Thoracic aorta (tissue), 2 donors: ENCODE results near the gene CIART. TPM values are rescaled to one million over a fixed set of nuclear protein-coding genes. Genes with fewer than 3 reads are reported as not detected.

Source experiments
- ATAC-seq: fragments of 150-250 bp; one replicate; pipeline ENCODE4 v1.8.0; 2017; ENCODE audit warnings: low read depth; ENCODE audit not compliant: insufficient number of reproducible peaks, low FRiP score
- DNase-seq: peaks from one replicate; pipeline ENCODE4 v3.0.0-alpha.2; 2020; ENCODE audit warnings: low spot score
- H3K27ac ChIP-seq, 2 donors: fragments of 200-600 bp; sonication (generic); 1 replicate in 1 of 2; 2 replicates in 1 of 2; pipeline ENCODE4 v1.5.1; 2016; ENCODE audit warnings: mild to moderate bottlenecking in 2 of 2, moderate library complexity in 2 of 2
- H3K27me3 ChIP-seq: fragments of 200-600 bp; sonication (generic); replicated peaks from 2 replicates; pipeline ENCODE4 v1.6.0; 2016; ENCODE audit warnings: mild to moderate bottlenecking; ENCODE audit not compliant: insufficient read depth
- H3K36me3 ChIP-seq: fragments of 200-600 bp; sonication (generic); one replicate; pipeline ENCODE4 v1.5.1; 2016
- H3K4me1 ChIP-seq, 2 donors: fragments of 200-600 bp; sonication (generic); 1 replicate in 1 of 2; 2 replicates in 1 of 2; pipeline versions ENCODE4 v1.5.1 to v1.6.0; 2016; ENCODE audit warnings: low read depth in 2 of 2, mild to moderate bottlenecking in 1 of 2; ENCODE audit not compliant: control insufficient read depth in 1 of 2
- H3K4me3 ChIP-seq: fragments of 200-600 bp; sonication (generic); 2 replicates; pipeline ENCODE4 v1.5.1; 2016; ENCODE audit warnings: mild to moderate bottlenecking
- H3K9me3 ChIP-seq: fragments of 200-600 bp; sonication (generic); 2 replicates; pipeline ENCODE4 v1.5.1; 2016
- total RNA-seq, 2 donors: library from RNA; depleted of rRNA; stranded (reverse); fragments of >200 nt; gene quantifications; one replicate each; pipeline versions ENCODE4 v1.1.0 to v1.2.3, GENCODE V29; 2016
- TF ChIP-seq, protein P1 (sequence below): fragments of 200-600 bp; sonication (generic); IDR thresholded peaks from one replicate; pipeline ENCODE4 v1.5.1; 2019; ENCODE audit warnings: antibody characterized with exemption

CIART gene
- total RNA-seq, 2 donors from 2014 or later: 5.2 to 9.7 TPM

- Histone ChIP-seq H3K9me3 (no peaks in the 10 kb centered on the region), H3K4me3 (no peak overlapping the region), H3K27ac (peak overlapping the region; percentile 70 to 76), H3K27me3 (no peaks in the 10 kb centered on the region), H3K4me1 (peaks cover 24 to 44% of the 10 kb centered on the region in 2 donors), H3K36me3 (peaks cover 8% of the 10 kb centered on the region)
- TF ChIP-seq, protein P1, sequence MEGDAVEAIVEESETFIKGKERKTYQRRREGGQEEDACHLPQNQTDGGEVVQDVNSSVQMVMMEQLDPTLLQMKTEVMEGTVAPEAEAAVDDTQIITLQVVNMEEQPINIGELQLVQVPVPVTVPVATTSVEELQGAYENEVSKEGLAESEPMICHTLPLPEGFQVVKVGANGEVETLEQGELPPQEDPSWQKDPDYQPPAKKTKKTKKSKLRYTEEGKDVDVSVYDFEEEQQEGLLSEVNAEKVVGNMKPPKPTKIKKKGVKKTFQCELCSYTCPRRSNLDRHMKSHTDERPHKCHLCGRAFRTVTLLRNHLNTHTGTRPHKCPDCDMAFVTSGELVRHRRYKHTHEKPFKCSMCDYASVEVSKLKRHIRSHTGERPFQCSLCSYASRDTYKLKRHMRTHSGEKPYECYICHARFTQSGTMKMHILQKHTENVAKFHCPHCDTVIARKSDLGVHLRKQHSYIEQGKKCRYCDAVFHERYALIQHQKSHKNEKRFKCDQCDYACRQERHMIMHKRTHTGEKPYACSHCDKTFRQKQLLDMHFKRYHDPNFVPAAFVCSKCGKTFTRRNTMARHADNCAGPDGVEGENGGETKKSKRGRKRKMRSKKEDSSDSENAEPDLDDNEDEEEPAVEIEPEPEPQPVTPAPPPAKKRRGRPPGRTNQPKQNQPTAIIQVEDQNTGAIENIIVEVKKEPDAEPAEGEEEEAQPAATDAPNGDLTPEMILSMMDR: no peak
- DNase-seq: no peak
- no peak for ATAC-seq
These were observed 10.9 kb upstream of the CIART start for GRCh38 chr1:150271291-150271959.

DNA sequence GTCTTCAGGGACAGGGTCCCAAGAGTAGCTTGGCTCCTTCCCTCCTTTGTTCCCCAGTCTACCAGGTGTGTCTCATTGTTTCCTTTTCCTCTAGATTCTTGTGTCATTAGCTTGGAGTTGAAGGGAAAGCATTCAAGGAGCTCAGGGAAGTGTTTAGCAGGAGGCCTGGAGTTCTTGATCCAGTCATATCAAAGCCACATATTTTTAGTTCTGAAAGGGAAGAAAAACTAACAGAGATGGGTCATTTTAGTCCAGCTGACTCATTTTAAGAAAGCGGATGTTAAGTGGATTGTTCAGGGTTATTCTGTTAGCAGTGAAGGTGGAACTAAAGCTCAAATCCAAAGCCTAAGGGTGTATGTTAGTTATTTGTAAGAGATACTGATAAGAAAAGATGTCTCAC, 9.0 kb upstream of the CIART start:
- ATAC-seq (peak; percentile 31), DNase-seq (no peak)
- Histone ChIP-seq H3K9me3 (no peaks in the 10 kb centered on the region), H3K36me3 (no peaks in the 10 kb centered on the region), H3K4me3 (peak overlapping the region; percentile 65), H3K27me3 (no peaks in the 10 kb centered on the region), H3K27ac (peak overlapping the region; percentile 70 to 76), H3K4me1 (peaks cover 17 to 30% of the 10 kb centered on the region in 2 donors)
- TF ChIP-seq, protein P1: no peak

DNA sequence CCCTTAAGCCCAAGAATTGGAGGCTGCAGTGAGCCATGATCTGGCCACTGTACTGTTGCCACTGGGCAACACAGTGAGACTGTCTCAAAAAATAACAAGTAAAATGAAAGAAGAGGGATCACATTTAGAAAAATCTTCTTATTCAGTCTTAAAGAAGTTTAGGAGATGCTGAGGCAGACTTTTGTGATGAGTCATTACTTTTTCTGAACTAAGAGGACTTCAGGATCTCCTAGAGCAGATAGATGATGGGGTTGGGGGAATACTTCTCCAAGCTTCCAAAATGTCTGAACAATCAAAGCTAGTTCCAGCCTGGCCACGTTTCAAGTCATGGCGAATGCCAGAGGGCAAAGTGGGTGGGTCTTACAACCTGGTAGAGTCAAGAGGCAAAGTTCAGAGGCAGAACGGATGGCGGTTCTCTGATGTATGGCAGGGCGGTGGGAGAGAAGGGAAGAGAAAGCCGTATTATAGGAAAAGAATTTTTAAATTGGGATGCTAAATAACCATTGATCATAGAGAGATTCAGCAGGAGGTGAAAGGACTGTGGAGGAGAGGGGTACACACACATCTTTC, 2.1 kb upstream of the CIART start:
- DNase-seq: no peak
- no peak for ATAC-seq
- Histone ChIP-seq H3K4me3 (no peak overlapping the region), H3K36me3 (no peaks in the 10 kb centered on the region), H3K27ac (peak overlapping the region; percentile 96 to 97), H3K27me3 (no peaks in the 10 kb centered on the region), H3K9me3 (no peaks in the 10 kb centered on the region), H3K4me1 (peaks cover 10 to 22% of the 10 kb centered on the region in 2 donors)
- TF ChIP-seq, protein P1: no peak

- TF ChIP-seq, protein P1: peak; percentile 68
- H3K4me3 ChIP-seq: peak overlapping the region; percentile 77
These were observed 1.1 kb upstream of the CIART start for GRCh38 chr1:150281221-150281757.

GRCh38 chr1:150282558-150282958, 204 bp downstream of the CIART start:
- TF ChIP-seq, protein P1: no peak
- peaks cover 5% of the 10 kb centered on the region for H3K36me3 ChIP-seq
- H3K27me3 ChIP-seq: no peaks in the 10 kb centered on the region
- ATAC-seq (peak; percentile 8), DNase-seq (no peak)
- H3K9me3 ChIP-seq: no peaks in the 10 kb centered on the region
- H3K4me1 ChIP-seq: peaks cover 10 to 22% of the 10 kb centered on the region in 2 donors
- peak overlapping the region; percentile 96 to 97 for H3K27ac ChIP-seq
- H3K4me3 ChIP-seq: peak overlapping the region; percentile 77

More at GRCh38 chr1:150281221-150281757, 1.1 kb upstream of the CIART start:
- Histone ChIP-seq H3K27ac (peak overlapping the region; percentile 96 to 97), H3K27me3 (no peaks in the 10 kb centered on the region), H3K9me3 (no peaks in the 10 kb centered on the region), H3K36me3 (peaks cover under 1% of the 10 kb centered on the region), H3K4me1 (peaks cover 10 to 22% of the 10 kb centered on the region in 2 donors)
- ATAC-seq (peak; percentile 29), DNase-seq (peak; percentile 42)
